HepG2 (cell line): ENCODE data around the gene ITLN2. TPM values are rescaled to one million over a fixed set of nuclear protein-coding genes. Genes with fewer than 3 reads are reported as not detected.
"Not testable (repeated sequence)": the region's sequence is repeated elsewhere in the genome, so short reads cannot be mapped to it uniquely, and the experiment has no call there.

Experiments used
- ATAC-seq: fragments of 200-7000 bp; cut with Tn5 transposase; 3 replicates; pipeline ENCODE4 v1.9.1; 2020; ENCODE audit warnings: mild to moderate bottlenecking, moderate library complexity
- BruUV-seq: library from RNA; stranded (reverse); fragments of 400-500 nt; replicated peaks from 2 replicates; lab custom pipeline; 2021; lab: Mats Ljungman, UMichigan
- CTCF ChIA-PET: fragments of 300-600 bp; formaldehyde crosslinking; extraction: SDS; loops from one replicate; lab custom pipeline; 2021; ENCODE audit warnings: low total read pairs, inconsistent platforms, low intra/inter-chr PET ratio; lab: Yijun Ruan, JAX
- POLR2A ChIA-PET: fragments of 350-600 bp; sonication (Branson Sonifier 250); formaldehyde crosslinking; loops from one replicate; lab custom pipeline; 2020; ENCODE audit warnings: antibody characterized with exemption, inconsistent platforms; lab: Yijun Ruan, JAX
- DNase-seq: peaks from one replicate; pipeline ENCODE4 v3.0.0-alpha.2; 2015; ENCODE audit warnings: low spot score
- FAIRE-seq: peaks from 3 replicates; lab custom pipeline; 2011; peaks lifted over from hg19 to GRCh38; lab: Jason Lieb, UNC
- H2AFZ ChIP-seq: one replicate; pipeline ENCODE4 v1.6.1; 2011; ENCODE audit warnings: low read length, inconsistent platforms
- H3K27ac ChIP-seq: fragments of 300-600 bp; 3 replicates; pipeline ENCODE4 v1.8.0; 2011; ENCODE audit warnings: mixed run types, mild to moderate bottlenecking, mixed read lengths, low read length, inconsistent platforms; ENCODE audit not compliant: insufficient read depth; ENCODE audit errors: extremely low read length
- H3K27me3 ChIP-seq, 2 experiments: fragments of 200-600 bp in 1 of 2; 2 replicates in 1 of 2; 3 replicates in 1 of 2; pipeline versions ENCODE4 v1.6.0 to v1.8.0; 2011; ENCODE audit warnings: low read length in 2 of 2, mild to moderate bottlenecking in 2 of 2, moderate library complexity in 2 of 2, inconsistent platforms in 1 of 2; ENCODE audit not compliant: insufficient read depth in 2 of 2, control insufficient read depth in 1 of 2
- H3K36me3 ChIP-seq, 2 experiments: fragments of 200-600 bp in 1 of 2; replicated peaks in 1 of 2; 2 replicates in 1 of 2; 3 replicates in 1 of 2; pipeline versions ENCODE4 v1.5.1 to v1.8.0; 2011; ENCODE audit warnings: low read length in 2 of 2, inconsistent platforms in 1 of 2; ENCODE audit not compliant: insufficient read depth in 2 of 2, control insufficient read depth in 1 of 2
- H3K4me1 ChIP-seq: 2 replicates; pipeline ENCODE4 v1.5.1; 2012; ENCODE audit warnings: low read length, inconsistent platforms; ENCODE audit not compliant: insufficient read depth
- H3K4me2 ChIP-seq: 2 replicates; pipeline ENCODE4 v1.6.0; 2011; ENCODE audit warnings: low read depth, low read length, inconsistent platforms
- H3K4me3 ChIP-seq, 3 experiments: fragments of 200-600 bp in 1 of 3; sonication (generic), shearing (Covaris generic) in 1 of 3; replicated peaks in 1 of 3; 2 replicates each; pipeline ENCODE4 v1.5.1; 2011 to 2016; ENCODE audit warnings: low read length in 3 of 3, inconsistent platforms in 2 of 3, low read depth in 2 of 3, mild to moderate bottlenecking in 2 of 3, control low read depth in 1 of 3, mixed read lengths in 1 of 3; ENCODE audit not compliant: insufficient read depth in 1 of 3
- H3K79me2 ChIP-seq: one replicate; pipeline ENCODE4 v1.6.1; 2011; ENCODE audit warnings: low read length, inconsistent platforms; ENCODE audit not compliant: insufficient read depth
- H3K9ac ChIP-seq: 2 replicates; pipeline ENCODE4 v1.6.0; 2011; ENCODE audit warnings: mild to moderate bottlenecking, low read depth, low read length, inconsistent platforms; ENCODE audit not compliant: insufficient read depth
- H3K9me3 ChIP-seq: 2 replicates; pipeline ENCODE4 v1.5.1; 2012; ENCODE audit warnings: mild to moderate bottlenecking, low read length
- H4K20me1 ChIP-seq: 2 replicates; pipeline ENCODE4 v1.6.0; 2011; ENCODE audit warnings: inconsistent platforms, mild to moderate bottlenecking, low read length, moderate library complexity; ENCODE audit not compliant: insufficient read depth
- CTCF ChIP-seq: sonication (generic); formaldehyde crosslinking; IDR thresholded peaks from 2 replicates; pipeline ENCODE4 v1.5.0; 2020; ENCODE audit warnings: mild to moderate bottlenecking, missing genetic modification reagents, moderate library complexity
- HNF4A ChIP-seq: sonication (generic); formaldehyde crosslinking; IDR thresholded peaks from 2 replicates; pipeline ENCODE4 v1.4.0; 2020; ENCODE audit warnings: missing genetic modification reagents
- JUND ChIP-seq: sonication (generic); formaldehyde crosslinking; IDR thresholded peaks from 2 replicates; pipeline ENCODE4 v1.8.0; 2022; ENCODE audit warnings: mild to moderate bottlenecking, missing genetic modification reagents
- SRY ChIP-seq: sonication (generic); formaldehyde crosslinking; IDR thresholded peaks from 2 replicates; pipeline ENCODE4 v1.8.0; 2022; ENCODE audit warnings: mild to moderate bottlenecking, missing genetic modification reagents
- STAG1 ChIP-seq: sonication (generic); formaldehyde crosslinking; IDR thresholded peaks from 2 replicates; pipeline ENCODE4 v1.4.0; 2020; ENCODE audit warnings: missing genetic modification reagents
- ZNF138 ChIP-seq: sonication (generic); formaldehyde crosslinking; IDR thresholded peaks from 2 replicates; pipeline ENCODE4 v1.5.0; 2020; ENCODE audit warnings: mild to moderate bottlenecking, low read depth, missing genetic modification reagents
- ZNF432 ChIP-seq: sonication (generic); formaldehyde crosslinking; IDR thresholded peaks from 2 replicates; pipeline ENCODE4 v1.5.0; 2020; ENCODE audit warnings: missing genetic modification reagents, mild to moderate bottlenecking, borderline replicate concordance
- ZNF652 ChIP-seq: IDR thresholded peaks from 2 replicates; pipeline ENCODE4 v1.6.1; 2016; ENCODE audit warnings: low read depth, borderline replicate concordance
- WGBS: methylation state at CpG from one replicate; pipeline ENCODE4 v1.1.6; 2017; ENCODE audit warnings: low lambda C conversion rate; 5-methylcytosine and 5-hydroxymethylcytosine counted together
- in situ Hi-C: cut with HindIII; loops from 2 replicates; pipeline ENCODE4 v1.10.0; 2017; ENCODE audit warnings: low pct_unique_long_range_greater_than_20kb; ENCODE audit not compliant: extremely low pct_ligation_motif_present
- intact Hi-C: fragments of 100-400 bp; cut with micrococcal nuclease; formaldehyde crosslinking; loops from one replicate; pipeline ENCODE4 v1.10.0; 2022; ENCODE audit not compliant: unreplicated experiment
- polyA plus RNA-seq, 8 experiments: library from polyadenylated mRNA; depleted of rRNA in 3 of 8; stranded (reverse) in 7 of 8; unstranded in 1 of 8; fragments of >200 nt; fragmentation: Illumina TruSeq in 4 of 8; extraction: Trizol in 4 of 8; gene quantifications; 2 replicates each; pipeline versions ENCODE4 v1.2.1 to v1.2.3, GENCODE V29; 2011 to 2016; ENCODE audit warnings: low read depth in 4 of 8, missing spikeins in 1 of 8, mixed read lengths in 1 of 8; ENCODE audit not compliant: insufficient read depth in 1 of 8
- total RNA-seq, 5 experiments: library from RNA; depleted of rRNA; stranded (reverse); fragments of >200 nt; fragmentation: Illumina TruSeq; extraction: Trizol; gene quantifications; 2 replicates each; pipeline ENCODE4 v1.2.3, GENCODE V29; 2016; ENCODE audit warnings: low read depth in 1 of 5

The ITLN2 gene
- total and polyA plus RNA-seq, 2 of the 13 experiments (the other 11 are each of a cell fraction or from before 2014, with no cell fraction given), result not detected

- no peaks in the 10 kb centered on the region for H3K79me2 ChIP-seq
- peaks cover 22% of the 10 kb centered on the region for H3K4me1 ChIP-seq
- no peak overlapping the region for H3K9ac ChIP-seq
- H3K9me3 ChIP-seq, result no peaks in the 10 kb centered on the region
- ChIA-PET POLR2A (no interaction called here), CTCF (no interaction called here)
- WGBS, result 86% methylated on average over 14 of the region's 14 CpGs
- peak; percentile 38; the same call in 2 of the 3 replicates for ATAC-seq
- H3K4me3 ChIP-seq, result no peak overlapping the region
- H3K36me3 ChIP-seq, result peaks cover 1 to 6% of the 10 kb centered on the region in 2 experiments; a peak in 3 of 5 replicates
- H3K27me3 ChIP-seq, result no peaks in the 10 kb centered on the region
- TF ChIP-seq ZNF652 (CRISPR knock-in tag), result no peak
- TF ChIP-seq JUND (CRISPR knock-in tag), result no peak
- no peak for TF ChIP-seq ZNF138 (CRISPR knock-in tag)
- peak; percentile 55 for TF ChIP-seq CTCF (CRISPR knock-in tag)
- TF ChIP-seq STAG1, result peak; percentile 47
- no peak for TF ChIP-seq ZNF432 (CRISPR knock-in tag)
- TF ChIP-seq HNF4A (CRISPR knock-in tag), result no peak
- TF ChIP-seq SRY (CRISPR knock-in tag), result no peak
- H3K27ac ChIP-seq, result no peak overlapping the region
- in situ Hi-C loops (loop anchor here (10.0 kb wide), 1 partner anchor 101 kb away; the partner anchor contains the start of gene KLHDC9), intact Hi-C loops (loop anchor here (10.0 kb wide), 1 partner anchor 141 kb away; the partner anchor contains the start of gene DEDD)
- DNase-seq, result peak; percentile 33
- FAIRE-seq, result no peak
- no peaks in the 10 kb centered on the region for H4K20me1 ChIP-seq
- no peak overlapping the region for H3K4me2 ChIP-seq
- no TSS peak for BruUV-seq
- no peak overlapping the region for H2AFZ ChIP-seq
Observed at GRCh38 chr1:160993544-160994193, 39.1 kb upstream of the ITLN2 start.

GRCh38 chr1:160992036-160992435 is 37.4 kb upstream of the ITLN2 start:
- FAIRE-seq, H3K9ac ChIP-seq, H2AFZ ChIP-seq, H4K20me1 ChIP-seq, H3K36me3 ChIP-seq, H3K4me2 ChIP-seq, H3K27ac ChIP-seq, H3K27me3 ChIP-seq, H3K9me3 ChIP-seq, DNase-seq, BruUV-seq, H3K4me3 ChIP-seq, POLR2A ChIA-PET, ATAC-seq, CTCF ChIA-PET, H3K79me2 ChIP-seq: not testable (repeated sequence)
- 83% methylated on average over 4 of the region's 4 CpGs for WGBS
- intact Hi-C loops, result loop anchor here (10.0 kb wide), 1 partner anchor 143 kb away; the partner anchor contains the start of gene DEDD
- peaks cover 16% of the 10 kb centered on the region for H3K4me1 ChIP-seq
- in situ Hi-C loops, result loop anchor here (10.0 kb wide), 1 partner anchor 103 kb away; the partner anchor contains the start of gene KLHDC9
